HEK293 (cell line): Measurements from ENCODE around the gene ZNF550.

Experiments used
- CTCF ChIA-PET: fragments of 350-600 bp; formaldehyde crosslinking; extraction: SDS; loops from one replicate; lab custom pipeline; 2021; ENCODE audit warnings: antibody characterized with exemption; lab: Yijun Ruan, JAX
- POLR2A ChIA-PET: fragments of 300-600 bp; formaldehyde crosslinking; extraction: SDS; loops from one replicate; lab custom pipeline; 2020; ENCODE audit warnings: antibody characterized with exemption, inconsistent platforms; lab: Yijun Ruan, JAX
- H3K27ac ChIP-seq: fragments of 200-500 bp; sonication (Bioruptor generic); 2 replicates; pipeline ENCODE4 v1.5.1; 2014; ENCODE audit warnings: low read depth, low read length, control low read depth, inconsistent platforms; ENCODE audit errors: extremely low read depth
- H3K36me3 ChIP-seq, 2 experiments: fragments of 200-500 bp in 1 of 2; sonication (Bioruptor generic) in 1 of 2; 1 replicate in 1 of 2; 2 replicates in 1 of 2; pipeline ENCODE4 v1.5.1; 2014 to 2017; ENCODE audit warnings: inconsistent platforms in 2 of 2, low read length in 2 of 2; ENCODE audit not compliant: control insufficient read depth in 2 of 2, insufficient read depth in 1 of 2
- H3K4me1 ChIP-seq: fragments of 200-500 bp; sonication (Bioruptor generic); 2 replicates; pipeline ENCODE4 v1.5.1; 2014; ENCODE audit warnings: mild to moderate bottlenecking, low read length, inconsistent platforms; ENCODE audit not compliant: control insufficient read depth, insufficient read depth
- H3K4me3 ChIP-seq: 2 replicates; pipeline ENCODE4 v1.5.1; 2011; ENCODE audit warnings: low read depth, mild to moderate bottlenecking, control low read depth, low read length, moderate library complexity
- H3K9me3 ChIP-seq: fragments of 200-500 bp; sonication (Bioruptor generic); 2 replicates; pipeline ENCODE4 v1.5.1; 2014; ENCODE audit warnings: low read depth, low read length, inconsistent platforms; ENCODE audit not compliant: control insufficient read depth, insufficient read depth
- KLF1 ChIP-seq: fragments of 450-650 bp; formaldehyde crosslinking; IDR thresholded peaks from 2 replicates; pipeline ENCODE4 v1.5.1; 2016; ENCODE audit warnings: missing biosample characterization, missing genetic modification characterization
- KLF16 ChIP-seq: fragments of 450-650 bp; formaldehyde crosslinking; IDR thresholded peaks from 2 replicates; pipeline ENCODE4 v1.5.1; 2017; ENCODE audit warnings: missing biosample characterization, missing genetic modification characterization
- OVOL3 ChIP-seq: fragments of 450-650 bp; formaldehyde crosslinking; IDR thresholded peaks from 2 replicates; pipeline ENCODE4 v1.5.1; 2016; ENCODE audit warnings: missing biosample characterization, missing genetic modification characterization
- PBX3 ChIP-seq: sonication (generic); formaldehyde crosslinking; IDR thresholded peaks from 2 replicates; pipeline ENCODE4 v1.8.1; 2022; ENCODE audit warnings: mild to moderate bottlenecking, moderate library complexity, missing genetic modification reagents
- SP3 ChIP-seq: fragments of 450-650 bp; formaldehyde crosslinking; IDR thresholded peaks from 2 replicates; pipeline ENCODE4 v1.5.1; 2016; ENCODE audit warnings: missing biosample characterization, missing genetic modification characterization
- TSHZ1 ChIP-seq: fragments of 450-650 bp; formaldehyde crosslinking; IDR thresholded peaks from 2 replicates; pipeline ENCODE4 v1.5.1; 2016; ENCODE audit warnings: missing biosample characterization, missing genetic modification characterization, borderline replicate concordance
- YY2 ChIP-seq: fragments of 450-650 bp; formaldehyde crosslinking; IDR thresholded peaks from 2 replicates; pipeline ENCODE4 v1.5.1; 2016; ENCODE audit warnings: missing biosample characterization, missing genetic modification characterization
- ZBTB11 ChIP-seq: fragments of 450-650 bp; formaldehyde crosslinking; conservative IDR thresholded peaks from 2 replicates; pipeline ENCODE4 v1.5.1; 2016; ENCODE audit warnings: low read depth, missing biosample characterization, missing genetic modification characterization
- ZBTB17 ChIP-seq: fragments of 450-650 bp; formaldehyde crosslinking; IDR thresholded peaks from 2 replicates; pipeline ENCODE4 v1.5.1; 2016; ENCODE audit warnings: missing biosample characterization, missing genetic modification characterization
- ZBTB26 ChIP-seq: fragments of 450-650 bp; formaldehyde crosslinking; optimal IDR thresholded peaks from 2 replicates; pipeline ENCODE3; 2016; ENCODE audit warnings: missing biosample characterization, mild to moderate bottlenecking, missing genetic modification characterization
- ZEB2 ChIP-seq: fragments of 450-650 bp; formaldehyde crosslinking; IDR thresholded peaks from 2 replicates; pipeline ENCODE4 v1.5.1; 2016; ENCODE audit warnings: missing biosample characterization, missing genetic modification characterization
- ZFP37 ChIP-seq: fragments of 450-650 bp; formaldehyde crosslinking; IDR thresholded peaks from 2 replicates; pipeline ENCODE4 v1.5.1; 2016; ENCODE audit warnings: missing biosample characterization, missing genetic modification characterization
- ZNF132 ChIP-seq: fragments of 450-650 bp; formaldehyde crosslinking; IDR thresholded peaks from 2 replicates; pipeline ENCODE4 v1.5.1; 2017; ENCODE audit warnings: missing biosample characterization, missing genetic modification characterization, borderline replicate concordance
- ZNF280C ChIP-seq: fragments of 450-650 bp; formaldehyde crosslinking; IDR thresholded peaks from 2 replicates; pipeline ENCODE4 v1.5.1; 2016; ENCODE audit warnings: missing biosample characterization, missing genetic modification characterization
- ZNF335 ChIP-seq: fragments of 450-650 bp; formaldehyde crosslinking; conservative IDR thresholded peaks from 2 replicates; pipeline ENCODE4 v1.5.1; 2016; ENCODE audit warnings: missing biosample characterization, missing genetic modification characterization
- ZNF391 ChIP-seq: fragments of 450-650 bp; formaldehyde crosslinking; IDR thresholded peaks from 2 replicates; pipeline ENCODE4 v1.5.1; 2016; ENCODE audit warnings: low read depth, missing biosample characterization, missing genetic modification characterization, borderline replicate concordance
- ZNF561 ChIP-seq: fragments of 450-650 bp; IDR thresholded peaks from 2 replicates; pipeline ENCODE4 v1.5.1; 2018; ENCODE audit warnings: missing biosample characterization, missing genetic modification characterization, borderline replicate concordance
- ZNF610 ChIP-seq: fragments of 450-650 bp; formaldehyde crosslinking; IDR thresholded peaks from 2 replicates; pipeline ENCODE4 v1.5.1; 2016; ENCODE audit warnings: missing biosample characterization, missing genetic modification characterization, borderline replicate concordance
- ZNF629 ChIP-seq: fragments of 450-650 bp; formaldehyde crosslinking; IDR thresholded peaks from 2 replicates; pipeline ENCODE4 v1.5.1; 2017; ENCODE audit warnings: missing biosample characterization, missing genetic modification characterization
- ZNF660 ChIP-seq: fragments of 450-650 bp; IDR thresholded peaks from 2 replicates; pipeline ENCODE4 v1.5.1; 2018; ENCODE audit warnings: missing biosample characterization, mild to moderate bottlenecking, missing genetic modification characterization
- ZNF785 ChIP-seq: fragments of 450-650 bp; formaldehyde crosslinking; IDR thresholded peaks from 2 replicates; pipeline ENCODE4 v1.5.1; 2016; ENCODE audit warnings: missing biosample characterization, missing genetic modification characterization
- ZXDB ChIP-seq: fragments of 450-650 bp; formaldehyde crosslinking; IDR thresholded peaks from 2 replicates; pipeline ENCODE4 v1.5.1; 2016; ENCODE audit warnings: missing biosample characterization, missing genetic modification characterization

The ZNF550 gene

GRCh38 chr19:57559404-57560025 lies at the start of gene ZNF550:
ZNF550 (minus strand) TSS chr19:57559863; CDS start chr19:57559682, 181 bp downstream.
- Histone ChIP-seq H3K4me1 (no peaks in the 10 kb centered on the region; the same call in 1 of the 2 replicates), H3K9me3 (peaks cover 6% of the 10 kb centered on the region), H3K36me3 (peaks cover 18 to 36% of the 10 kb centered on the region in 2 experiments), H3K27ac (peak within 1 kb of the TSS; percentile 57; the same call in 1 of the 2 replicates), H3K4me3 (peak within 1 kb of the TSS; percentile 69)
- ChIA-PET CTCF (interaction anchor here (0.7 kb wide), 1 partner anchor 107 kb away, joined by 3 read pairs; no protein-coding TSS in a partner anchor), POLR2A (interaction anchor here (1.0 kb wide), 2 partner anchors 11 to 82 kb away, joined by 3 to 4 read pairs; partner anchors contain the start of gene ZNF772)
- TF ChIP-seq ZBTB26 (tag by site-specific recombination) (peak; percentile 74), ZEB2 (tag by site-specific recombination) (0 out of 2 replicates have a peak, but pooled peaks have one; percentile 35), ZNF785 (tag by site-specific recombination) (0 out of 2 replicates have a peak, but pooled peaks have one; percentile 15), TSHZ1 (tag by site-specific recombination) (no peak), ZNF280C (tag by site-specific recombination) (no peak), SP3 (peak; percentile 90), KLF16 (peak; percentile 67), YY2 (tag by site-specific recombination) (peak; percentile 33; the same call in 1 of the 2 replicates), PBX3 (peak; percentile 86), ZFP37 (0 out of 2 replicates have a peak, but pooled peaks have one; percentile 29), ZBTB17 (tag by site-specific recombination) (0 out of 2 replicates have a peak, but pooled peaks have one; percentile 18), ZNF629 (peak; percentile 27; the same call in 1 of the 2 replicates), ZNF610 (tag by site-specific recombination) (peak; percentile 47; the same call in 1 of the 2 replicates), ZNF335 (tag by site-specific recombination) (peak; percentile 77), KLF1 (tag by site-specific recombination) (peak; percentile 81), OVOL3 (tag by site-specific recombination) (peak; percentile 38; the same call in 1 of the 2 replicates), ZNF391 (tag by site-specific recombination) (no peak; the same call in 1 of the 2 replicates), ZNF132 (tag by site-specific recombination) (no peak), ZXDB (tag by site-specific recombination) (peak; percentile 57; the same call in 1 of the 2 replicates), ZNF561 (peak; percentile 64; the same call in 1 of the 2 replicates), ZBTB11 (peak; percentile 82), ZNF660 (tag by site-specific recombination) (0 out of 2 replicates have a peak, but pooled peaks have one; percentile 9)
